GM10248 (cell line): ENCODE measurements around the gene MYO5B.

ENCODE experiments used
- CTCF ChIA-PET: fragments of 300-600 bp; sonication (Branson Sonifier 250); formaldehyde crosslinking; extraction: SDS; loops from one replicate; lab custom pipeline; 2021; ENCODE audit warnings: antibody characterized with exemption; lab: Yijun Ruan, JAX
- POLR2A ChIA-PET: fragments of 350-650 bp; sonication (Branson Sonifier 250); formaldehyde crosslinking; extraction: SDS; loops from one replicate; lab custom pipeline; 2020; ENCODE audit warnings: antibody characterized with exemption; lab: Yijun Ruan, JAX
- DNase-seq: peaks from one replicate; pipeline ENCODE4 v3.0.0; 2012; ENCODE audit errors: extremely low spot score
- CTCF ChIP-seq: IDR thresholded peaks from 2 replicates; pipeline ENCODE4 v1.5.1; 2012; ENCODE audit warnings: mild to moderate bottlenecking, low read depth; ENCODE audit errors: extremely low read depth, missing control alignments, control extremely low read depth

Gene MYO5B

GRCh38 chr18:49935215-49935614 is 259.7 kb downstream of the MYO5B start:
- no peak for DNase-seq
- ChIA-PET CTCF (interaction anchor here (1.1 to 1.7 kb wide), 2 partner anchors 9 to 425 kb away, joined by 3 read pairs; no protein-coding TSS in a partner anchor), POLR2A (no interaction called here)
- TF ChIP-seq CTCF: no peak

- DNase-seq: no peak
- ChIA-PET POLR2A (no interaction called here), CTCF (interaction anchor here (1.1 to 1.7 kb wide), 2 partner anchors 8 to 424 kb away, joined by 3 read pairs; no protein-coding TSS in a partner anchor)
- TF ChIP-seq CTCF: no peak
Observed at GRCh38 chr18:49934457-49934856, 260.5 kb downstream of the MYO5B start.

- DNase-seq: no peak
- no peak for TF ChIP-seq CTCF
- ChIA-PET CTCF (interaction anchor here (1.7 kb wide), 1 partner anchor 423 kb away, joined by 3 read pairs; no protein-coding TSS in a partner anchor), POLR2A (no interaction called here)
Observed at GRCh38 chr18:49933530-49934128, 261.3 kb downstream of the MYO5B start.

GRCh38 chr18:49931760-49932159 is 263.2 kb downstream of the MYO5B start:
- no peak for DNase-seq
- ChIA-PET POLR2A (no interaction called here), CTCF (no interaction called here)
- no peak for TF ChIP-seq CTCF

- CTCF ChIA-PET: interaction anchor here (1.6 kb wide), 1 partner anchor 8 kb away, joined by 3 read pairs; no protein-coding TSS in a partner anchor
- TF ChIP-seq CTCF: no peak
- POLR2A ChIA-PET: no interaction called here
- no peak for DNase-seq
Observed at GRCh38 chr18:49931179-49931578, 263.8 kb downstream of the MYO5B start.

- no peak for TF ChIP-seq CTCF
- CTCF ChIA-PET: interaction anchor here (1.3 kb wide), 1 partner anchor 9 kb away, joined by 3 read pairs; no protein-coding TSS in a partner anchor
- POLR2A ChIA-PET: no interaction called here
- no peak for DNase-seq
Observed at GRCh38 chr18:49926106-49926745, 268.7 kb downstream of the MYO5B start.
